MCF 10A (cell line): ENCODE data around the gene ZNF536. TPM values are rescaled to one million over a fixed set of nuclear protein-coding genes. Genes with fewer than 3 reads are reported as not detected.

Source experiments
- BruUV-seq: library from RNA; stranded (reverse); fragments of 400-500 nt; replicated peaks from 2 replicates; lab custom pipeline; 2021; lab: Mats Ljungman, UMichigan
- CTCF ChIA-PET: fragments of 300-600 bp; sonication (Branson Sonifier 250); formaldehyde crosslinking; extraction: SDS; loops from one replicate; lab custom pipeline; 2021; ENCODE audit warnings: antibody characterized with exemption, inconsistent platforms; lab: Yijun Ruan, JAX
- POLR2A ChIA-PET: fragments of 300-600, 350-650 bp; sonication (Branson Sonifier 250); formaldehyde crosslinking; extraction: SDS; loops from one replicate; lab custom pipeline; 2020; ENCODE audit warnings: antibody characterized with exemption, inconsistent platforms; lab: Yijun Ruan, JAX
- DNase-seq: peaks from one replicate; pipeline ENCODE4 v3.0.0-alpha.2; 2018; ENCODE audit not compliant: unreplicated experiment
- H3K27ac Mint-ChIP-seq: one replicate; pipeline ENCODE4 v1.8.0; 2022; ENCODE audit warnings: mild to moderate bottlenecking, low read depth, mixed read lengths; ENCODE audit not compliant: unreplicated experiment
- H3K27me3 Mint-ChIP-seq: one replicate; pipeline ENCODE4 v1.8.0; 2022; ENCODE audit warnings: mixed read lengths; ENCODE audit not compliant: insufficient read depth, unreplicated experiment
- H3K36me3 Mint-ChIP-seq: one replicate; pipeline ENCODE4 v1.8.0; 2022; ENCODE audit warnings: mild to moderate bottlenecking, moderate library complexity, mixed read lengths; ENCODE audit not compliant: insufficient read depth, unreplicated experiment
- H3K4me1 Mint-ChIP-seq: one replicate; pipeline ENCODE4 v1.8.0; 2022; ENCODE audit warnings: mixed read lengths; ENCODE audit not compliant: insufficient read depth, unreplicated experiment
- H3K4me3 Mint-ChIP-seq: one replicate; pipeline ENCODE4 v1.8.0; 2022; ENCODE audit warnings: mild to moderate bottlenecking, moderate library complexity, mixed read lengths; ENCODE audit not compliant: unreplicated experiment
- H3K9me3 Mint-ChIP-seq: one replicate; pipeline ENCODE4 v1.8.0; 2022; ENCODE audit warnings: mixed read lengths; ENCODE audit not compliant: unreplicated experiment
- intact Hi-C: fragments of 100-400 bp; cut with micrococcal nuclease; formaldehyde crosslinking; loops from 2 replicates; pipeline ENCODE4 v1.14.1; 2022
- total RNA-seq: library from RNA; stranded (reverse); gene quantifications from 2 replicates; pipeline ENCODE4 v1.2.3, GENCODE V29; 2022
- TF ChIP-seq, protein P1 (sequence below): fragments of 200-600 bp; IDR thresholded peaks from one replicate; pipeline ENCODE4 v1.8.0; 2022; ENCODE audit warnings: antibody characterized with exemption, mild to moderate bottlenecking; ENCODE audit not compliant: unreplicated experiment

Gene ZNF536
- total RNA-seq, 1 experiment from 2014 or later, result not detected

DNA sequence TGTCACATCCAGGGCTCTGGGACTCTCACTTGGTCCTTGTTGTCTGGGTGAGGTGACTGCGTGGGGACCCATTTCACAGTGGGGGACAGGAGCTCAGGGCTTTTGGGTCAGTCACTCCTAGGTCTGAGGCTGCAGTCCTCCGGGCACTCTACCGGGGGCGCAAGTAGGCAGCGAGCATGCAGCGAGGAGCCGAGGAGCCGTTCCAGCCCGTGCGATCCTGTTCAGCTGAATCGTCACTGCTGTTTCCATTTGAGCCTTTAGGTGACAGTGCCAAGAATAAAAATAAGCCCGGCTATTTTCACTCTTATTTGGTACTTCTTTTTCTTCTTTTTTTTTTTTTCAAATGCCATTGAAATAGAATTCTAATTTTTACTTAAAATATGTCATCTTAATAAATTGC lies 126.5 kb downstream of the ZNF536 start:
- DNase-seq, result no peak
- POLR2A ChIA-PET, result no interaction called here
- BruUV-seq, result no TSS peak

DNA sequence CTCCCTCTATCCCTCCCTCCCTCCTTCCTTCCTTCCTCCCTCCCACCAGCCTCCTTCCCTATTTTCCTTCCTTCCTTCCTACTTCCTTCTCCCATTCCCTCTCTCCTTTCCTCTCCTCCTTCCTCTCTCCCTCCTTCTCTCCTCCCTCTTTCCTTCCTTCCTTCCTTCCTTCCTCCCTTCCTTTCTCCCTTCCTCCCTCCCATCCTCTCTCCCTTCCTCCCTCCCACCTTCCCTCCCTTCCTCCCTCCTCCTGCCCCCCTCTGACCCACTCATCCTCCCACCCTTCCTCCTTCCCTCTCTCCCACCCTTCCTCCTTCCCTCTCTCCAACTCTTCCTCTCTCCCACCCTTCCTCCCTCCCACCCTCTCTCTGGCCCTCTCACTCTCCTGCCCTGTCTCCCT lies 132.1 kb downstream of the ZNF536 start:
- TF ChIP-seq, protein P1, sequence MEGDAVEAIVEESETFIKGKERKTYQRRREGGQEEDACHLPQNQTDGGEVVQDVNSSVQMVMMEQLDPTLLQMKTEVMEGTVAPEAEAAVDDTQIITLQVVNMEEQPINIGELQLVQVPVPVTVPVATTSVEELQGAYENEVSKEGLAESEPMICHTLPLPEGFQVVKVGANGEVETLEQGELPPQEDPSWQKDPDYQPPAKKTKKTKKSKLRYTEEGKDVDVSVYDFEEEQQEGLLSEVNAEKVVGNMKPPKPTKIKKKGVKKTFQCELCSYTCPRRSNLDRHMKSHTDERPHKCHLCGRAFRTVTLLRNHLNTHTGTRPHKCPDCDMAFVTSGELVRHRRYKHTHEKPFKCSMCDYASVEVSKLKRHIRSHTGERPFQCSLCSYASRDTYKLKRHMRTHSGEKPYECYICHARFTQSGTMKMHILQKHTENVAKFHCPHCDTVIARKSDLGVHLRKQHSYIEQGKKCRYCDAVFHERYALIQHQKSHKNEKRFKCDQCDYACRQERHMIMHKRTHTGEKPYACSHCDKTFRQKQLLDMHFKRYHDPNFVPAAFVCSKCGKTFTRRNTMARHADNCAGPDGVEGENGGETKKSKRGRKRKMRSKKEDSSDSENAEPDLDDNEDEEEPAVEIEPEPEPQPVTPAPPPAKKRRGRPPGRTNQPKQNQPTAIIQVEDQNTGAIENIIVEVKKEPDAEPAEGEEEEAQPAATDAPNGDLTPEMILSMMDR, result no peak
- H3K4me3 Mint-ChIP-seq, result no peak overlapping the region
- H3K27me3 Mint-ChIP-seq, result no peaks in the 10 kb centered on the region
- peaks cover 26% of the 10 kb centered on the region for H3K9me3 Mint-ChIP-seq
- no peak for DNase-seq
- H3K27ac Mint-ChIP-seq, result no peak overlapping the region
- ChIA-PET CTCF (no interaction called here), POLR2A (no interaction called here)
- intact Hi-C loops, result no loop called here
- no peaks in the 10 kb centered on the region for H3K36me3 Mint-ChIP-seq
- no TSS peak for BruUV-seq
- no peaks in the 10 kb centered on the region for H3K4me1 Mint-ChIP-seq

More for the DNA sequence above, 126.5 kb downstream of the ZNF536 start:
- CTCF ChIA-PET, result no interaction called here
- Mint-ChIP-seq H3K27me3 (no peaks in the 10 kb centered on the region), H3K4me1 (no peaks in the 10 kb centered on the region), H3K36me3 (no peaks in the 10 kb centered on the region), H3K9me3 (peaks cover 25% of the 10 kb centered on the region), H3K4me3 (no peak overlapping the region), H3K27ac (no peak overlapping the region)
- TF ChIP-seq, protein P1, result no peak
- intact Hi-C loops, result no loop called here

DNA sequence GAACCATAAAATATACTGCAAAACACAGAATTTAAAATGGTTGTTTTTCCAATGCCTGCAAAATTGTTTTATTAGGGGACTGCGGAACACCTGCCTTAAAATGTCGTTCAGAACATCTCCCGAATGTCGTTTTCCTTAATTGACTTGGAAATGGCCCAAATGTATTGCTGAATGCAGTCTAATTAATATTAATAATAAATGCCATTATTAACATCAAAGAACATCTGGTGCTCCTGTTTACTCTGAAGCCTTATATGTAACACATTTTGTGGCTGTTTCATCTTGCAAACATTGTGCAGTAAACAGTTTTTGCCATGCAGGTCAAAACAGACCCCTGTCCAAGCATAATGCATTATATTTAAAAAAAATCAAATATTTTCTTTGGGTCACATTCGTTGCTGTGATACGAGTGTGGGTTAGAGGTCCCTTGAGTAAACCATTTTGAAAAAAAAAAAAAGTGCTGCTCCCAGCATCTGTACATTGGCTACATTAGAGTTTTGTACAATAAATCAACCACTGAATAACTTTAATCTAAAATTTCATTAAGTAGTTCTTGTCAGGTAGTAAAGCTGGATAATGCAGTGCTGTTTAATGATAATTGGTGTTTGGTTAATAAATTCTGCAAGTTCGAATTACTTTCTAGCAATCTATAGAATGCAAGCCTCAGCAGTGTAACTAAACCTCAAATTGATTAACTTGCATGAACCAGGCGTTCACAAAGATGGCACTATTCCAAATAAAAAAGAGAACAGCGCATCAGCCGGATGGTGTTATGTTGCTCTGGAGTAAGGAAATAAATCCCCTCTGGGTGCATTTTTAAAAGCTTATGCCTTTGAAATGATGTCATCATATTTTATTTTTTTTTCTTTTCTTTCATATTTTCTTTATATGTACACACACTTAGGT lies 140.2 kb downstream of the ZNF536 start:
- ChIA-PET CTCF (interaction anchor here (0.6 kb wide), 1 partner anchor 1551 kb away, joined by 3 read pairs; no protein-coding TSS in a partner anchor), POLR2A (no interaction called here)
- H3K4me1 Mint-ChIP-seq, result no peaks in the 10 kb centered on the region
- no peak overlapping the region for H3K27ac Mint-ChIP-seq
- intact Hi-C loops, result no loop called here
- TF ChIP-seq, protein P1, result no peak
- H3K4me3 Mint-ChIP-seq, result no peak overlapping the region
- DNase-seq, result no peak
- H3K36me3 Mint-ChIP-seq, result no peaks in the 10 kb centered on the region
- peaks cover 8% of the 10 kb centered on the region for H3K9me3 Mint-ChIP-seq
- H3K27me3 Mint-ChIP-seq, result no peaks in the 10 kb centered on the region
- no TSS peak for BruUV-seq

DNA sequence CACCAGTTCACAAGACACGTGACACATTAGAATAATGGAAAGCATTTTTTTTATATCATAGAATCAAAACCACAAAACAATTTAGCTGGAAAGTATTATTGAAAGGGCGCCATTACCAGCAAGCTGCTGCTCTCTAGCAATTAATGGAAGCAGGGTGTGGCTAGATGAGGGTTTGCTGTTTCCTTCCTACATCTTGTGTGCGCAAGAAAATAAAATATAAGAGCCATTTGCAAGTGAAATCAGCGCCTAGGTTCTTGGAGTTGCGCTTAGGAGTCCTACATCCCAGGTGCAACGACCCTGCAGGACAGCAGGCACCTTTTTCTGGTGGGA lies 140.9 kb downstream of the ZNF536 start:
- Mint-ChIP-seq H3K4me3 (no peak overlapping the region), H3K9me3 (peaks cover 8% of the 10 kb centered on the region), H3K27me3 (no peaks in the 10 kb centered on the region), H3K36me3 (no peaks in the 10 kb centered on the region), H3K4me1 (no peaks in the 10 kb centered on the region), H3K27ac (no peak overlapping the region)
- POLR2A ChIA-PET, result no interaction called here
- no peak for DNase-seq
- intact Hi-C loops, result no loop called here
- TF ChIP-seq, protein P1, result no peak
- no TSS peak for BruUV-seq
- CTCF ChIA-PET, result no interaction called here
